ENCODE measurements around the gene CD248.
A peak's percentile ranks its signal among the peaks of the same experiment; 100 is the strongest.

Gene CD248

DNA sequence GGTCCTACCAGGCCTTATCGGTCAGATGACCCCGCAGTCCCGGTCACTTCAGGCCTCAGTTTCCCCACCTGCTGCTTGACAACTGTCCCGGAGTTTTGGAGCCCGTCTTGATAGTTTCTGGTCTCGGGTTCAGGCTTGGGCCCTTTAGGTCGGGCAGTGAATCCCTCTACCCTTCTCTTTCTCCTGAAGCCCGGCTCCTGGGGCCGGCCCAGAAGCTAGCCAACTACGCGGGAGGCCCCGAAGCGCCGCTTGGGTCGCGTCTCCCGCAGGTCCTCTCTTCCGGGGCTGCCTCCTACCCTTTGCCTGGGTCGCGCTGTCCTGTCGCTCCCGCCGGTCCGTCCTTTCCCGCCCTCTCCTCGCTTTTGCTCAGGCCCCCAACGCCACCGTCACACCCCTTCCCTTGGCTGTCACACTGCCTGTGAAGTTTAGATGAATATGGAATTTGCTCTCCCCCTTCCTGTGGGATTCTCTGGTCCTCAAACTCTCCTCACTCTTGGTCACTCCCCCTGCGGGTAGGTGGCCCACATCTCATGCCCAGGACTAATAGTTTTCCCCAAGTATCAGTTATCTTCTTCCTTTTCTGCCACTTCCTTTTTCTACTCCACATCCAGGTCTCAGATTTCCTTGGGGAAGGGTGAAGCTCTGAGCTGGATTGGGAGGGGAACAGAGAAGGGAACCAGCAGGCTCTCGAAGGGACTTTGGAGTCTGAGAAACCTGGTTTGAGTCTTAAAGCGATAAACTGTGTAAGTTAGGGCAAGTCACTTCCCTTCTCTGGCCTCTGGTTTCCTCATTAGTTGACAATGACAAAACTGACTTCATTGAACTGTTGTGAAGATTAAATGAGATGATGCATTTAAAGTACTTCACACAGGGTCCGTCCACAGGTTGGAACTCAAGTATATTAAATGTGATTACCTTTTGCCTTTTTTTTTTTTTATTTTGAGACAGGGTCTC, 47.6 kb downstream of the CD248 start:
- DNase-seq: no peak

DNA sequence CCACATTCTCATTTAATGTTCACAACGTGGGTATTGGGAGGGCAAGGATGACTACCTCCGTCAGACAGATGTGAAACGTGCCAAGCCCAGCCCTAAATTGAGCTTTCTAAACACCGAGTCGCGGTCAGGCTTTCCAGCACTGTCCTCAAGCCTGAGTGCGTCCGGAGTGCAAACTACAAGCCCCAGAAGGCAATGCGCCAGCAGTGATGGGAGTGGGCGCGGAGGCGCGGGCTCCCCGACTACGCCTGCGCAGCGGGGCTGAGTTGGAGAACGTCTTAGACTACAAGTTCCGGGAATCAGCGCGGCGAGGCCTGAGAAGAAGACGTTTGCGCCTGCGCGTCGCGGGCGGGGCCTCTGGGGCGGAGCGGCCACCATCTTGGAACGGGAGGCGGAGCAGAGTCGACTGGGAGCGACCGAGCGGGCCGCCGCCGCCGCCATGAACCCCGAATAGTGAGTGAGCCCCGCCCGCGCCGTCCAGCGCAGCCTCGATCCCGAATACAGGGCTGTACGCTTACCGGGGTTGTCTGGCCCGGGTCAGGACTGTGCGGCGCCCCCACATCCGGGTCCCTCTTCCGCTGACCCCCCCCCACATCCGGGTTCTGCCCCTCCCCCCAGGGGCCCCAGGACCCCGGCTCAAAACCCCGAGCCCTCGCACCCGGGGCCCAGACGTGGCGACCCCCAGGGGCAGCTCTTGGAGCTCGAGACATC, 48.4 kb downstream of the CD248 start, which contains the start of gene RAB1B:
TSS of gene RAB1B (plus strand) at position 396 of the 708 bp plus-strand sequence. CDS start at position 437, 41 bp downstream.
- DNase-seq: peak; percentile 100

DNA sequence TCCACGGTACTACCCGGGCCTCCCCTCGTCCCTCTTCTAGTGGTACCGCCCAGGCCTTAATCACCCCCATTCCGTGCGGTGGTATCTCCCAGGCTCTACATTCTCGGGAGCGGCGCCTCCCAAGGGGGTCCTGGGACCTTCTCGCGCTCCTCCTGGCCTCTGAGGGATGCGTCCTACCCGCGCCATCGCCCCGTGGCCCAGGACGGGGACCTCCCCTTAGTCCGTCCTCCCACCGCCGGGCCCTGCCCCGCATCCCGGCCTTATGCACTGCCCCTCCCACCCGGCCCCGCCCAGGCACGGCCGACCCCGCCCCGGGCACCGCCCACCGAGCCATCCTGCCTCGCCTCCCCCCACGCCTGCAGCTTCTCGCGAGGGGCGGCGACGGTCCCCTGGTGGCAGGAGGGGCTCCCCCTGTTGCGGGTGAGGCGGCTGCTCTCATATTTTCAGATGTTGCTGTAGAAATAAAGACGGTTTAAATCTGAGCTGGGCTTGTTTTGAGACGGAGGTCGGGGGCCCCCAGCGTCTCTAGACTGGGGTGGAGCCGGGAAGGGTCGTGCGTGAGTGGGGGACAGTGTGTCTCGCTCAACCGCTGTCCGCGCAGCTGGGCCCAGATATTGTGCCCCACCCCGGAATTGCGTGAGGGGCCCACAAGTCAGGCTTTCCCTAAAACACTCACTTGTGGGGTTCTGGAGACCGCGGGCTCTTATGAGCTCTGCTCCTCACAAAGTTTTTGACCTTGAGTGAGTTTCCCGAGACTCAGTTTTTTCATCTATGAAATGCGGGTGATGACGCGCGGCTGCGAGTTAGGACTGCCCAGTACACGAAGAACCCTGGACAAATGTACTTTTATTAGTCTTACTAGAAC, 49.2 kb downstream of the CD248 start:
- peak; percentile 82 for DNase-seq

DNA sequence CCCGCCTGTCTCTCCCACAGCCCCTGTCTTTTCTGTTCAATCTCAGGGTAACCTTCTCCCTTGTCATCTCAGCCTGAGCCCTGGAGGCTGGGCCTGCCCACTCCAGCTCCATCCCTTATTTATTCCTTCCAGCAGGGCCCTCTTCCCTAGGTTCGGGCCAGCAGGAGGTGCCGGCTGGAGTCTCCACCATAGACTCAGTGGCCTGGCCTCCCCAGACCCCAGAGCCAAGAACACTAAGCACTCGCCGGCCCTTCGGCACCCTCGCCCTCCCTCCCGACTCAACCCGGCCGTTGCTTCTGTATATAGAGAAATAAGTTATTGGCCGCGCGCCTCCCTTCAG, 49.8 kb downstream of the CD248 start:
- DNase-seq: no peak

DNA sequence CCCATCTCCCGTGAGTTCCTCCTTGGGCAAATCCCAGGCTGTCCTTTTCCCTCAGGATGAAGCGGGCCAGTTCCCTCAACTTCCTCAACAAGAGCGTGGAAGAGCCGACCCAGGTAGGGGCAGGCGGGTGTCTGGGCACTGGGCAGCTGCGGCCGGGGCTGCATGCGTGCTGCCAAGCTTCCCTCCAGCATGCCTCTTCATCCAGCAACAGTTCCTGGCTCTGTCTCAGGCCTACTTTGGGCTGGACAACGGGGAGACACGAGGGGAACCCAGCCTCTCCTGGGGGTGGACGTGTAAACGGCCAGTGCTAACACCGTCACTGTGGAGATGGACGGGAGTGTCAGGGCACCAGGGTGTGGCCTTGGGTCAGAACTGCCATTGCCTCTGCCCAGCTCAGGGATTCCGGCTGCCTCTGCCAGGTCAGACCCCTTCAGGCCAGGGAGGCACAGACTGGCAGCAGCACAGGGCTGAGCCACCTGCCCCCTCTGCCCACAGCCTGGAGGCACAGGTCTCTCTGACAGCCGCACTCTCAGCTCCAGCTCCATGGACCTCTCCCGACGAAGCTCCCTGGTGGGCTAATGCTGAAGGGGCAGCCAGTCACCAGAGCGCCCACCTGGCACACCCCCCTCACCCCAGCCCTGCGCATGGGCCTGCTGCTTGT, 50.3 kb downstream of the CD248 start:
- DNase-seq: no peak

DNA sequence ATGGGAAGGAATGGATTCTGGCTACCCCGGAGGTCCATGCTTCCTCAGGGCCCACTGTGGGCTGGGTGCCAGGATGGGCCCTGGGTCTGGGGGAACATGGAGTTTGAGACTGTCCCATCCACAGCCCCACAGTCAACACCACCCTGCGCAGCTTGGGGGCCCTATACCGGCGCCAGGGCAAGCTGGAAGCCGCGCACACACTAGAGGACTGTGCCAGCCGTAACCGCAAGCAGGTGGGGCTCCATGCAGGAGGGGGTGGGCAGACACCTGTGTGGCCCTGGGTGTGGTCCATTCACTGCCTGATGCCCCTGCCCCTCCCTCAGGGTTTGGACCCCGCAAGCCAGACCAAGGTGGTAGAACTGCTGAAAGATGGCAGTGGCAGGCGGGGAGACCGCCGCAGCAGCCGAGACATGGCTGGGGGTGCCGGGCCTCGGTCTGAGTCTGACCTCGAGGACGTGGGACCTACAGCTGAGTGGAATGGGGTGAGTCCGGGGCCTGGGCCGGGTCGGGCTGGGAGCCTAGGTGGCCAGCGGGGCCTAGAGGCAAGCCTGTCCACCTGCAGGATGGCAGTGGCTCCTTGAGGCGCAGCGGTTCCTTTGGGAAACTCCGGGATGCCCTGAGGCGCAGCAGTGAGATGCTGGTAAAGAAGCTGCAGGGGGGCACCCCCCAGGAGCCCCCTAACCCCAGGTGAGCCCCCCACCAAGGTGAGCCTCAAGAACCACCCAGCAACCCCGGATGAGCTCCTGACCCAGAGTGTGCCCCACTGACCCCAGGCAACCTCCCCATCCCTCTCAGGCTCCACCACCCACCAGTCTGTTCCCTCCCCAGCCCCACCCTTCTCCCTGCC, 51.1 kb downstream of the CD248 start:
- DNase-seq: no peak

DNA sequence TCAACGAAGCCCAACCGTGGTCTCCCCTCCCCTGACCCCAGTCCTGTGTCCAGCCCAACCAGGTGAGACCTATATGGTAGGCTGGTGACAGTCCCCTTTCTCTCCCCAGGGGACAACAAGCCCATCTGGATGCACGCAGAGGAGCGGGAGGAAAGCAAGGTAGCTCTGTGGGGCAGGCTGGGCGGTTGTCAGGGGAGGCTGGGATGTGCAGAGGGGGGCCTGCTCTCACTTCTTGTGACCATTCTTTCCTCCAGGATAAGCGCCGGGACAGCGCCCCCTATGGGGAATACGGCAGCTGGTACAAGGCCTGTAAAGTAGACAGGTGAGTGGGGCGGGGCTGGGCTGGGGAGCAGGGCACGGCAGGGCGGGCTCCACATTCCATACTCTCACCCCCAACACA, 51.9 kb downstream of the CD248 start:
- no peak for DNase-seq
